ENCODE measurements around the gene CYLD. TPM values are rescaled to one million over a fixed set of nuclear protein-coding genes. Genes with fewer than 3 reads are reported as not detected.

Gene CYLD
- total RNA-seq, 1 donor from 2014 or later = 122 TPM

GRCh38 chr16:50838165-50838564 is 96.3 kb downstream of the CYLD start:
- Mint-ChIP-seq H3K27me3 (peaks cover 37% of the 10 kb centered on the region), H3K9me3 (peaks cover 2% of the 10 kb centered on the region), H3K27ac (no peak overlapping the region), H3K4me1 (peaks cover 16% of the 10 kb centered on the region), H3K36me3 (ENCODE audit: low read depth) (no peaks in the 10 kb centered on the region), H3K4me3 (no peak overlapping the region)
- TF ChIP-seq CTCF (IDR thresholded peaks at IDR 0.05) = no peak
- ATAC-seq (ENCODE audit: low read depth) (no peak), DNase-seq (no peak)
- CTCF ChIA-PET = no interaction called here
- POLR2A ChIA-PET = no interaction called here
- intact Hi-C loops (cut with micrococcal nuclease) = no loop called here

GRCh38 chr16:50838885-50839284 is 97.0 kb downstream of the CYLD start:
- ChIA-PET CTCF (no interaction called here), POLR2A (no interaction called here)
- ATAC-seq (ENCODE audit: low read depth) (no peak), DNase-seq (no peak)
- TF ChIP-seq CTCF (IDR thresholded peaks at IDR 0.05) = no peak
- Mint-ChIP-seq H3K4me1 (peaks cover 16% of the 10 kb centered on the region), H3K27me3 (peaks cover 35% of the 10 kb centered on the region), H3K4me3 (no peak overlapping the region), H3K27ac (no peak overlapping the region), H3K9me3 (no peaks in the 10 kb centered on the region), H3K36me3 (ENCODE audit: low read depth) (no peaks in the 10 kb centered on the region)
- intact Hi-C loops (cut with micrococcal nuclease) = no loop called here

GRCh38 chr16:50839356-50839755 is 97.5 kb downstream of the CYLD start:
- H3K4me1 Mint-ChIP-seq = peaks cover 16% of the 10 kb centered on the region
- TF ChIP-seq CTCF (IDR thresholded peaks at IDR 0.05) = no peak
- DNase-seq (no peak), ATAC-seq (ENCODE audit: low read depth) (no peak)
- intact Hi-C loops (cut with micrococcal nuclease) = no loop called here
- no peaks in the 10 kb centered on the region for H3K36me3 Mint-ChIP-seq (ENCODE audit: low read depth)
- H3K4me3 Mint-ChIP-seq = no peak overlapping the region
- H3K9me3 Mint-ChIP-seq = no peaks in the 10 kb centered on the region
- H3K27ac Mint-ChIP-seq = no peak overlapping the region
- peaks cover 31% of the 10 kb centered on the region for H3K27me3 Mint-ChIP-seq
- ChIA-PET POLR2A (no interaction called here), CTCF (no interaction called here)

GRCh38 chr16:50839920-50840729 is 98.2 kb downstream of the CYLD start:
- no peak for TF ChIP-seq CTCF (IDR thresholded peaks at IDR 0.05)
- intact Hi-C loops (cut with micrococcal nuclease) = no loop called here
- ChIA-PET POLR2A (no interaction called here), CTCF (no interaction called here)
- ATAC-seq (ENCODE audit: low read depth) (no peak), DNase-seq (no peak)
- H3K27me3 Mint-ChIP-seq = peaks cover 33% of the 10 kb centered on the region
- H3K27ac Mint-ChIP-seq = no peak overlapping the region
- H3K4me1 Mint-ChIP-seq = peaks cover 16% of the 10 kb centered on the region
- H3K36me3 Mint-ChIP-seq (ENCODE audit: low read depth) = no peaks in the 10 kb centered on the region
- H3K9me3 Mint-ChIP-seq = no peaks in the 10 kb centered on the region
- no peak overlapping the region for H3K4me3 Mint-ChIP-seq

GRCh38 chr16:50841081-50841886 is 99.4 kb downstream of the CYLD start:
- H3K27ac Mint-ChIP-seq = no peak overlapping the region
- H3K36me3 Mint-ChIP-seq (ENCODE audit: low read depth) = no peaks in the 10 kb centered on the region
- POLR2A ChIA-PET = no interaction called here
- no peak for TF ChIP-seq CTCF (IDR thresholded peaks at IDR 0.05)
- peaks cover 16% of the 10 kb centered on the region for H3K4me1 Mint-ChIP-seq
- H3K4me3 Mint-ChIP-seq = peak overlapping the region; percentile 77
- ATAC-seq (ENCODE audit: low read depth) (peak; percentile 31), DNase-seq (no peak)
- no peaks in the 10 kb centered on the region for H3K9me3 Mint-ChIP-seq
- CTCF ChIA-PET = no interaction called here
- peaks cover 35% of the 10 kb centered on the region for H3K27me3 Mint-ChIP-seq
- intact Hi-C loops (cut with micrococcal nuclease) = no loop called here
